GM19438 (cell line): ENCODE results near the gene ANKRD29.
"Not testable (repeated sequence)": the region's sequence is repeated elsewhere in the genome, so short reads cannot be mapped to it uniquely, and the experiment has no call there.

Experiments
- ATAC-seq: cut with Tn5 transposase; IDR thresholded peaks from one replicate; pipeline ENCODE4 v1.9.1; 2021; ENCODE audit warnings: low read depth; ENCODE audit not compliant: unreplicated experiment

ANKRD29 gene

DNA sequence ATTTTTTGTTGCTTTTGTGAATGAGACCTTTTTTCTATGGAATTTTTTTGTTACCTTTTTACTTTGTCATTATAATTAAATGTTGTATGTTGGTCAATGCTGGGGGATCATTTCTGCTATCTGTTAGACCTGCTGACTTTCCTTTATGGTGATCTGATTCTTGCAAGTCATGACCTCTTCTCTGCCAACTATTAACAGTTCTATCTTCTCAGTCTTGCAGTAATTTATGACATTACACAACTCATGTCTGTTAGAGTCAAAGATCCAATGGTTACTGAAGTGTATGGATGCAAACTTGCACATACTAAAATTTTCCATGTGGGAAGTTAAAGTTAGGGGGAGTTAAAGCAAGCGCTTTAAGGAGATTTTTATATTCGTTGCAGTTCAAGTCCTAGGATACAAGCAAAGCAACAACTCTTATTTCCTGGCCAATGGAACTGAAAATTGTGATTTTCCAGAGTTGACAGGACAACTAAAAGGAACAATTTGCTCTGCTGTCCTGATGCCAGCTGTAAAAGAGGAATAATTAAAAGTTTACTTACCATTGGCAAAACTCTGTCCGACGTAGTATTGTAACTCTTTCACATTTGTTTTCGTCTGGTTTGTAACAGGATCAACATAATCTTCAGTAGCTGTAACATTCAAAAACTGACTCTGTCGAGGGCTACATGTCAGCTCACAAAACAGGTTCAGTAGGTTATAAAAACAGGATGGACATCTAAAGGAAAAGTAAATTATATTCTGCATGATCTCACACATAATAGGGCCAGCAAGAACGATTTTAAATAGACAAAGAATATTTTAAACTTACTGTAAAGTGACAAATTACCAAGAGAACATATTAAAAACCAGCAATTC lies 94.2 kb downstream of the ANKRD29 start:
- ATAC-seq = no peak

DNA sequence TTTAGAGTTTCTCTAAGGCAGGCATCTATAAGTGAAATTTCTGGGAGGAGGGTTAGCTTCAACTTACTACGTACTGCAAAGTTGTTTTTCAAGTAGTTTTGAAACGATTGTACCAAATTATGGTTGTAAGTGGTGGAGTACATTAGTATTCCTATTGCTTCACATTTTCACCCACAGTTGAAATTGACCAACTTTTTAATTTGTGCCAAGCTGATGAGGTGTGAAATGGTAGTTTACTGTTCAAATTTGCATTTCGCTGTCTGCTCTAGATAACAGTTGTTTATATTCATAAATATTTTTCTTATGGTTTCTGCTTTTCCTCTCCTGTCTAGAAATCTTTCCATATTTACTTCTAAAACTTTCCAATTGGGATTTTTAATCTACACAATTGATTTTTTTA lies 95.0 kb downstream of the ANKRD29 start:
- no peak for ATAC-seq

DNA sequence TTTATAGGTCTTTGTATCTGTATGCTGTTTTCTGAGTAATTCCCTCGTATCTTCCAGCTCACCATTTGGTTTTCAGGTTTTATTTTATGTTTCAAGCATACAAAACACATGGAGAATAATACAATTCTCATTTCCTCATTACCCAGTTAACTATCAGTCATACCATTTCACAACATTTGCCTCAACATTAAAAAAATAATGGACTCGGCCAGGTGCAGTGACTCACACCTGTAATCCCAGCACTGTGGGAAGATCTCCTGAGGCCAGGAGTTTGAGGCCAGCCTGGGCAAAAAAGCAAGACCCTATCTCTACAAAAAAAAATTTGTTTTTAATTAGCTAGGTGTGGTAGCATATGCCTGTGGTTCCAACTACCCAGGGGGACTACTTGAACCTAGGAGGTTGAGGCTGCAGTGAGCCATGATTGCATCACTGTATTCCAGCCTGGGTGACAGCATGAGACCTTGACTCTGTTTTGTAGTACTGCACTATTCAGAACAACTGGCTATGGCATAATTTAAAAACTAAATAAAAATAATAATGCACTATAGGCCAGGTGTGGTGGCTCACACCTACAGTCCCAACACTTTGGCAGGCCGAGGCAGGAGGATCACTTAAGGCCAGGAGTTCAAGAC lies 96.7 kb downstream of the ANKRD29 start:
- ATAC-seq = no peak

DNA sequence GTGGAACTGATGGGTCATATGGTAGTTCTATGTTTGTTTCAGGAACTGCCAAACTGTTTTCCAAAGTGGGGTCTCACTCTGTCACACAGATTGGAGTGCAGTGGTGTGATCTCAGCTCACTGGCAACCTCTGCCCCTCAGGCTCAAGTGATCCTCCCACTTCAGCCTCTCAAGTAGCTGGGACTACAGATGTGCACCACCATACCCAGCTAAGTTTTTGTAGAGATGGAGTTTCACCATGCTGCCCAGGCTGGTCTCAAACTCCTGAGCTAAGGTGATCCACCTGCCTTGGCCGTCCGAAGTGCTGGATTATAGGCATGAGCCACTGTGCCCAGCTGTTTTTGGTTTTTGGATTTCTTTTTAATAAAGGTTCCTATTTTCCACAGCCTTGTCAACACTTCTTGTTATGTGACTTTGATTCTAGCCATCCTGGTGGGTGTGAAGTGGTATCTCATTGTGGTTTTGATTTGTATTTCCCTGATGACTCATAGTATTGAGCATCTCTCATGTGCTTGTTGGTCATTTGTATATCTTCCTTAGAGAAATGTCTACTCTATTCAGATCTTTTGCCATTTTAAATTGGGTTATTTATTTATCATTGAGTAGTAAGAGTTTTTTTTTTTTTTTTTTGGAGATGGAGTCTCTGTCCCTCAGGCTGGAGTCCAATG lies 99.2 kb downstream of the ANKRD29 start:
- ATAC-seq = no peak

DNA sequence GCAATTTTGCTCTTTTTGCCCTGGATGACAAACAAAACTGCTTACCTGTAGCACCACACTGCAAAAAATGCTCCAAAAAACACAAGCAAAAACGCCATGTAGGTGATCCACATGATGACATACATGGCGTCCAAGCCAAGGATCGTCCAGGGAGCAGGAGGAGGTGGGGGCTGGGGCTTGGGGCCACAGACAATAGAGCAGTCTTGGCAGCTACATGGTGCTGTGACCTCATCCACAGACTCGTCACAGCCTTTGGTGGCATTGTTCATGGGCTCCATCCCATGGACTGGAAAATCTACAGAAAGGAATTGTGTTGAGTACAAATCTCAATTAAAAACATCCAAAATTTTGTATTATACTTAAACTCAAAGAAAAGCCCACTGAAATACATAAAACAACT lies 102.5 kb downstream of the ANKRD29 start:
- no peak for ATAC-seq

DNA sequence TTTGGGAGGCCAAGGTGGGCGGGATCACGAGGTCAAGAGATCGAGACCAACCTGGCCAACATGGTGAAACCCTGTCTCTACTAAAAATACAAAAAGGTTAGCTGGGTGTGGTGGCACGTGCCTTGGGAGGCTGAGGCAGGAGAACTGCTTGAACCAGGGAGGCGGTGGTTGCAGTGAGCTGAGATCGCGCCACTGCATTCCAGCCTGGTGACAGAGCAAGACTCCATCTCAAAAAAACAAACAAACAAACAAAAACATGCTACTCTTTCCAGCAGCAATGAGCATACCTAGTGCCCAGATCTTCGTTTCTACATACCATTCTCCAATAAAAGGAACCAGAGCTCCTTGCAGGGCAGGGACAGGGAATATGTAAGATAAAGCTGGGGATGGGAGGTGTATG lies 105.2 kb downstream of the ANKRD29 start:
- ATAC-seq = not testable (repeated sequence)

DNA sequence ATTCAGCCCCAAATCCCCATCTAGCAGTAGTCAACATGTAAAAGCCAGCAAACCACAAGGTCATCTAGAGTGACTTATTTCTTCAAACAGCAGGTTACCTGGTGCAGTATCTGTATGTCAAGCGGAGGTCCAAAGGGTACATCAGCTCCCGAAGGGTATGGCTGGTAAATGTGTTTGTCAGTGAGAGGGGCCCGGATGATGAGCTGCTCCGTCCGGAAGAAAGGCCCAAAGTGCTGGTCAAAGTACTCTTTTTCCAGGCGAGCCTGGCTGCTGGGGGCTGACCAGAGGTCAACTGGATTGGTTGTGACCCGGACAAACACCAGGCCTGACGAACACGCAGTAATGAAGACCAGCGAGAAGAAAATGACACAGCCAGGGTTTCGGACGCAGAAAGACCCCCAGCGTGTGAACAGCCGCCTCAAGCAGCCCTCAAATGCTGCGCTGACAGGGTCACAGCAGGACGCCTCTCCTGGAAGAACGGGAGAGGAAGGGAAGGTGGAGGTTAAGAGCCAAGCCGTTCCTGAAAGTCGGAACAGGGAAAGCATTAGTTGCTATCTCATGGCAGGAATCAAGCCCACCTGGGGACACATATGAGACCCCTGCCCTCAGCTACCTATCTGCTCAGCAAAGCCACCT lies 106.4 kb downstream of the ANKRD29 start:
- ATAC-seq = no peak

DNA sequence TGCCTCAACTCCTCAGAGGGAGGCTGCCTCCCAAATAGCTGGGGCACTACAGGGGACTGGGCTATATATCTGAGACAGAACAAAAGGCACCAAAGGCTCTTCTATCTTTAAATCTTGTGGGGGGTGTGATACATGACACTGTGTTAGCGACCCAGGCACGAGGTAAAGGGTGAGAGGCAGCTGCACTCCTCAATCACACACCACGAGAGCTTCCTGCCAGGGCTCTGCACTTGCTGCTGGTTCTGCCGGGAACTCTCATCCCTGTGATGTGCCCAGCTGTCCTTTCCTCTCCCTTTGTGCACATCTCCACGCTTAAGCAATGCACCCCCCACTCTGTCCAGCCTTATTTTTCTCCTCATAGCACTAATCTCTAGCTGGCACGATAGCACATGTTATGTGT lies 108.8 kb downstream of the ANKRD29 start:
- ATAC-seq = no peak

DNA sequence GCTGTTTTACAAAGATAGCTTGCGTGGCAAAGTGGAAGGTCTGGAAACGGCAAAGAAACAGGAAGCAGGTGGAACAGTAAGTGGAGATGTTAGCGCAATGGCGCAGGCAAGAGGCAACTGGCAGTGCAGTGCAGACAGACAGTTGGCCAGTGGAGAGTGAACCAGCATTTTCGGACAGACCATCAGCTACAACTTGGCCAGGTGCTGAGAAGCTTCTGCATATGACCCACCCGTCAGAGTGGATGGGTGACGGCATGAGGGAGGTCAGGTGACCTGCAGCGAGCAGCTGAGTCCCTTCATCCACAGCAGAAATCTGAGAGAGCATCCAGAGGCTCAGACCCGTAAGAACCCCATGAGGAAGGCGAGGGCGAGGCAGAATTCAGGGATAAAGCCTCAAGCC lies 110.2 kb downstream of the ANKRD29 start:
- ATAC-seq = no peak

DNA sequence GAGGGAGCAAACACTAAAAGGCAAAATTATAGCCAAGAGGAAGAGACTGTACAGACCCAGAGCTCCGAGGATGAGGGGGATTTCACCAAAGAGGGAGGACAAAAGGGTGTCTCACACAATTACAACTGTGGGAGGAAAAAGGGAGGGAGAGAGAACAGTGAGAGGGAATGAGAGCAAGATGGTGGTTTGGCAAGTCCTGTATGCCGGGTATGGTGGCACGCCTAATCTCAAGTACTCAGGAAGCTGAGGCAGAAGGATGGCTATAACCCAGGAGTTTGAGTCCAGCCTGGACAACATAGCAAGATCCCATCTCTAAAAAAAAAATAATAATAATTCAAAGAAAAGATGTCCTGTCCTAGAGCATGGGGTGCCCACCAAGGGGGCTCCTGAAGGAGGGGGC lies 110.7 kb downstream of the ANKRD29 start:
- ATAC-seq = no peak

DNA sequence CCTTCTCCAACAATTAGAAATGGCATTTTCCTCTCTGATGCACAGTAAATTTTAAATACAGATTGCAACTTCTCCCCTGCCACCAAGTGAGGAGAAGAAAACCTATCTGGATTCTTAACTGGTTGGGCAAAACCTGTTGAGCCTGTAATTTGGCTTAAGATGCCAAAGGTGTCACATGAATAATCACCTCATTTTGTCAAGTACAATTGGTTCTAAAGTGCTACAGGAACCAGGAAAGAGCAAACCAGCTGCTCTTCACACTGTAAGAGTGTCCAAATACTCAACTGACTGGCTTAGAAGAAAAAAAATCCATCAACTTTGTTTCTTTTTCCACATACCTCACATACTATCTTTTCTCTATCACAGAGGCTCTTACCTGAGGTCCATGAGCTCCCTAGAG lies 111.8 kb downstream of the ANKRD29 start:
- no peak for ATAC-seq
